GM23338 (cell line): ENCODE measurements around the gene PRMT9. TPM values are rescaled to one million over a fixed set of nuclear protein-coding genes. Genes with fewer than 3 reads are reported as not detected.

Experiments used
- ATAC-seq: fragments of 200-7000 bp; cut with Tn5 transposase; 3 replicates; pipeline ENCODE4 v1.9.1; 2020
- DNase-seq: peaks from one replicate; pipeline ENCODE4 v3.0.0-alpha.2; 2015; ENCODE audit warnings: low spot score
- H2AFZ ChIP-seq: fragments of 200-600 bp; sonication (generic); 2 replicates; pipeline ENCODE4 v1.8.0; 2016; ENCODE audit warnings: antibody characterized with exemption, mild to moderate bottlenecking, moderate library complexity
- H3F3A ChIP-seq: fragments of 200-600 bp; sonication (generic); replicated peaks from 2 replicates; pipeline ENCODE4 v1.8.0; 2017; ENCODE audit warnings: antibody characterized with exemption, mixed run types, low read depth
- H3K27ac ChIP-seq: fragments of 200-600 bp; sonication (generic); 2 replicates; pipeline ENCODE4 v1.6.1; 2016; ENCODE audit warnings: low read depth
- H3K27me3 ChIP-seq: fragments of 200-600 bp; sonication (generic); 2 replicates; pipeline ENCODE4 v1.8.0; 2016; ENCODE audit warnings: mild to moderate bottlenecking, mixed run types, moderate library complexity; ENCODE audit not compliant: insufficient read depth
- H3K36me3 ChIP-seq: fragments of 200-600 bp; sonication (generic); 2 replicates; pipeline ENCODE4 v1.8.0; 2016; ENCODE audit warnings: mild to moderate bottlenecking; ENCODE audit not compliant: insufficient read depth
- H3K4me1 ChIP-seq: fragments of 200-600 bp; sonication (generic); 2 replicates; pipeline ENCODE4 v1.8.0; 2016; ENCODE audit warnings: mild to moderate bottlenecking, moderate library complexity; ENCODE audit not compliant: insufficient read depth
- H3K4me2 ChIP-seq: fragments of 200-600 bp; sonication (generic); 2 replicates; pipeline ENCODE4 v1.7.1; 2017; ENCODE audit warnings: mixed run types
- H3K4me3 ChIP-seq: fragments of 200-600 bp; sonication (generic); 2 replicates; pipeline ENCODE4 v1.6.1; 2016; ENCODE audit warnings: mixed run types
- H3K79me2 ChIP-seq: fragments of 200-600 bp; sonication (generic); replicated peaks from 2 replicates; pipeline ENCODE4 v1.8.0; 2017; ENCODE audit warnings: mild to moderate bottlenecking; ENCODE audit not compliant: insufficient read depth
- H3K9me2 ChIP-seq: fragments of 200-600 bp; sonication (generic); 2 replicates; pipeline ENCODE4 v1.8.0; 2017; ENCODE audit not compliant: insufficient read depth
- H4K20me1 ChIP-seq: fragments of 200-600 bp; sonication (generic); replicated peaks from 2 replicates; pipeline ENCODE4 v1.8.0; 2017; ENCODE audit warnings: mild to moderate bottlenecking; ENCODE audit not compliant: insufficient read depth
- H3K27ac Mint-ChIP-seq: 2 replicates; pipeline ENCODE4 v1.8.0; 2020; ENCODE audit warnings: inconsistent platforms, mild to moderate bottlenecking, moderate library complexity, mixed read lengths
- H3K27me3 Mint-ChIP-seq: 3 replicates; pipeline ENCODE4 v1.8.0; 2022; ENCODE audit warnings: low read depth, mild to moderate bottlenecking, moderate library complexity, mixed read lengths, inconsistent platforms; ENCODE audit not compliant: insufficient read depth, poor library complexity
- H3K36me3 Mint-ChIP-seq: 3 replicates; pipeline ENCODE4 v1.8.0; 2021; ENCODE audit warnings: low read depth, mild to moderate bottlenecking, inconsistent platforms, moderate library complexity, mixed read lengths
- H3K4me1 Mint-ChIP-seq: 3 replicates; pipeline ENCODE4 v1.8.0; 2020; ENCODE audit warnings: mild to moderate bottlenecking, inconsistent platforms, mixed read lengths
- H3K4me3 Mint-ChIP-seq: 3 replicates; pipeline ENCODE4 v1.8.0; 2021; ENCODE audit warnings: moderate library complexity, mild to moderate bottlenecking, inconsistent platforms, mixed read lengths
- H3K9me3 Mint-ChIP-seq: 3 replicates; pipeline ENCODE4 v1.8.0; 2020; ENCODE audit warnings: moderate library complexity, mild to moderate bottlenecking, inconsistent platforms, mixed read lengths
- CREB1 ChIP-seq: fragments of 250-450 bp; sonication (Bioruptor Pico); IDR thresholded peaks from 2 replicates; pipeline ENCODE4 v1.5.0; 2020; ENCODE audit warnings: low read depth, mild to moderate bottlenecking, moderate library complexity
- JUNB ChIP-seq: IDR thresholded peaks from one replicate; pipeline ENCODE4 v1.6.1; 2016; ENCODE audit warnings: antibody characterized with exemption; ENCODE audit not compliant: unreplicated experiment
- NANOG ChIP-seq: IDR thresholded peaks from 2 replicates; pipeline ENCODE4 v1.6.1; 2016; ENCODE audit warnings: antibody characterized with exemption, borderline replicate concordance
- POLR2AphosphoS5 ChIP-seq: IDR thresholded peaks from 2 replicates; pipeline ENCODE4 v1.6.1; 2016; ENCODE audit warnings: antibody characterized with exemption, low read depth
- STAT1 ChIP-seq: IDR thresholded peaks from one replicate; pipeline ENCODE4 v1.6.1; 2016; ENCODE audit warnings: antibody characterized with exemption; ENCODE audit not compliant: unreplicated experiment
- ZNF114 ChIP-seq: fragments of 250-450 bp; sonication (Bioruptor Pico); IDR thresholded peaks from 2 replicates; pipeline ENCODE4 v1.5.0; 2020; ENCODE audit warnings: mild to moderate bottlenecking, moderate library complexity
- ZNF331 ChIP-seq: fragments of 250-450 bp; sonication (Bioruptor Pico); IDR thresholded peaks from 2 replicates; pipeline ENCODE4 v1.5.0; 2020; ENCODE audit warnings: low read depth, mild to moderate bottlenecking, moderate library complexity
- polyA plus RNA-seq: library from polyadenylated mRNA; unstranded; fragments of >200 nt; fragmentation: Nextera tagmentation; extraction: Ambion mirVana; gene quantifications from 2 replicates; pipeline ENCODE4 v1.2.1, GENCODE V29; 2016
- total RNA-seq: library from RNA; depleted of rRNA; stranded (reverse); fragments of >200 nt; shearing (Covaris generic); gene quantifications from 2 replicates; pipeline ENCODE4 v1.2.3, GENCODE V29; 2014
- TF ChIP-seq, protein P1 (sequence below): IDR thresholded peaks from 2 replicates; pipeline ENCODE4 v1.6.1; 2016; ENCODE audit warnings: antibody characterized with exemption
- TF ChIP-seq, protein P2 (sequence below): fragments of 250-450 bp; sonication (Bioruptor Pico); IDR thresholded peaks from 2 replicates; pipeline ENCODE4 v1.5.0; 2020; ENCODE audit warnings: mild to moderate bottlenecking, moderate library complexity
- TF ChIP-seq, protein P3 (sequence below), 2 experiments: fragments of 200-600 bp in 1 of 2; sonication (generic) in 1 of 2; conservative IDR thresholded peaks; 2 replicates each; pipeline versions ENCODE4 v1.5.1 to v1.6.1; 2016 to 2017; ENCODE audit warnings: antibody characterized with exemption in 2 of 2, low read depth in 2 of 2, mild to moderate bottlenecking in 2 of 2, moderate library complexity in 1 of 2

The PRMT9 gene
- total and polyA plus RNA-seq, 2 experiments from 2014 or later = 7.6 to 11.2 TPM

DNA sequence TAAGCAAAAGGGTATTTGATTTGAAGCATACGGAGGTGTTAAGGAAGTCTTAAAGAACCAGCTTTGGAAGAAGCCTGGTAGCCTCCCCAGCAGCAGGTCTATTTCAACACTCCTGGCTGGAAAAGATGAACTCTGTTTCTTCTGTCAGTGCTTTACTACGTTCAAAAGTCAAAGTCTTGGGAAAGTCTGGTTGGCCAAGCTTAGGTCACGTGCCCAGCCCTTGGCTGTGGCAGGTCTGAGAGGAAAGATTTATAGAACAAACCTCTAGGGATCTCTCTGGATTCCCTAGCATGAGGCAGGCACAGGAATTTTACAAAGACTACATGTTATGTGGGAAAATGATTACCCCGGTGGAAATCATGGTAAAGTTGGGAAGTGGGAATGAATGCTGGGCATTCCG lies 39.4 kb upstream of the PRMT9 start:
- TF ChIP-seq CREB1 (CRISPR knock-in tag) (no peak), ZNF114 (CRISPR knock-in tag) (no peak)
- TF ChIP-seq, protein P1, sequence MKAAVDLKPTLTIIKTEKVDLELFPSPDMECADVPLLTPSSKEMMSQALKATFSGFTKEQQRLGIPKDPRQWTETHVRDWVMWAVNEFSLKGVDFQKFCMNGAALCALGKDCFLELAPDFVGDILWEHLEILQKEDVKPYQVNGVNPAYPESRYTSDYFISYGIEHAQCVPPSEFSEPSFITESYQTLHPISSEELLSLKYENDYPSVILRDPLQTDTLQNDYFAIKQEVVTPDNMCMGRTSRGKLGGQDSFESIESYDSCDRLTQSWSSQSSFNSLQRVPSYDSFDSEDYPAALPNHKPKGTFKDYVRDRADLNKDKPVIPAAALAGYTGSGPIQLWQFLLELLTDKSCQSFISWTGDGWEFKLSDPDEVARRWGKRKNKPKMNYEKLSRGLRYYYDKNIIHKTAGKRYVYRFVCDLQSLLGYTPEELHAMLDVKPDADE = no peak
- no peak overlapping the region for H3K27ac ChIP-seq
- H3K27me3 Mint-ChIP-seq = peaks cover 4% of the 10 kb centered on the region
- no peaks in the 10 kb centered on the region for H3K4me1 ChIP-seq
- H3K36me3 ChIP-seq = no peaks in the 10 kb centered on the region
- H3K9me3 Mint-ChIP-seq = no peaks in the 10 kb centered on the region
- DNase-seq = no peak
- peaks cover 7% of the 10 kb centered on the region; the same call in 1 of the 2 replicates for H3K27me3 ChIP-seq
- no peaks in the 10 kb centered on the region for H3F3A ChIP-seq
- no peaks in the 10 kb centered on the region for H3K9me2 ChIP-seq
- H2AFZ ChIP-seq = peak overlapping the region; percentile 90; the same call in 1 of the 2 replicates
- H3K27ac Mint-ChIP-seq = no peak overlapping the region
- ATAC-seq = no peak
- H3K4me3 Mint-ChIP-seq = no peak overlapping the region
- peaks cover 2% of the 10 kb centered on the region; the same call in 2 of the 3 replicates for H3K4me1 Mint-ChIP-seq
- H3K4me3 ChIP-seq = no peak overlapping the region
- no peaks in the 10 kb centered on the region for H4K20me1 ChIP-seq
- no peaks in the 10 kb centered on the region for H3K79me2 ChIP-seq
- H3K36me3 Mint-ChIP-seq = no peaks in the 10 kb centered on the region
- no peak overlapping the region for H3K4me2 ChIP-seq

DNA sequence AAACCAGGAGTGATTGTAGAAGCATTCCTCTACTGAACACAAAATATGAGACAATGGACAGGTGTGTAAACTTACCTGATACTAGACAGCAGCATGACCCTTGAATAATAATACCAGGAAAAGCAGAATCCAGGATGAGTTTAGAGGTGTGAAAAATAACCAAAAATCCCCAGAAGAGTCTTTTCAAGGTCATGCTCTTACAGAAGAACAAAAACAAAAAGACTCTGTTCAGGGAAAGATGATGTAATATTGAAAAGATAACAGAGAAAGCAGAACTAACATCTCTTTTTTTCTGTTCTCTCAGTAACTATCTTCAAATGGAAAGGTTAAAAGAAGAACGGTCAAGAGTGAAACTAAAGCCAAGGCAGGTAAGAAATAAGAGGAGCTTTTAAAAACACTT lies 33.9 kb upstream of the PRMT9 start:
- Histone ChIP-seq H3K36me3 (no peaks in the 10 kb centered on the region), H2AFZ (no peak overlapping the region), H3K27me3 (no peaks in the 10 kb centered on the region), H3K4me3 (no peak overlapping the region), H3K27ac (no peak overlapping the region), H3K9me2 (no peaks in the 10 kb centered on the region), H3F3A (no peaks in the 10 kb centered on the region), H4K20me1 (no peaks in the 10 kb centered on the region), H3K79me2 (no peaks in the 10 kb centered on the region), H3K4me1 (no peaks in the 10 kb centered on the region), H3K4me2 (no peak overlapping the region)
- no peak overlapping the region for H3K4me3 Mint-ChIP-seq
- no peak for TF ChIP-seq NANOG
- TF ChIP-seq JUNB = no peak
- TF ChIP-seq ZNF114 (CRISPR knock-in tag) = no peak
- TF ChIP-seq CREB1 (CRISPR knock-in tag) = no peak
- TF ChIP-seq, protein P2, sequence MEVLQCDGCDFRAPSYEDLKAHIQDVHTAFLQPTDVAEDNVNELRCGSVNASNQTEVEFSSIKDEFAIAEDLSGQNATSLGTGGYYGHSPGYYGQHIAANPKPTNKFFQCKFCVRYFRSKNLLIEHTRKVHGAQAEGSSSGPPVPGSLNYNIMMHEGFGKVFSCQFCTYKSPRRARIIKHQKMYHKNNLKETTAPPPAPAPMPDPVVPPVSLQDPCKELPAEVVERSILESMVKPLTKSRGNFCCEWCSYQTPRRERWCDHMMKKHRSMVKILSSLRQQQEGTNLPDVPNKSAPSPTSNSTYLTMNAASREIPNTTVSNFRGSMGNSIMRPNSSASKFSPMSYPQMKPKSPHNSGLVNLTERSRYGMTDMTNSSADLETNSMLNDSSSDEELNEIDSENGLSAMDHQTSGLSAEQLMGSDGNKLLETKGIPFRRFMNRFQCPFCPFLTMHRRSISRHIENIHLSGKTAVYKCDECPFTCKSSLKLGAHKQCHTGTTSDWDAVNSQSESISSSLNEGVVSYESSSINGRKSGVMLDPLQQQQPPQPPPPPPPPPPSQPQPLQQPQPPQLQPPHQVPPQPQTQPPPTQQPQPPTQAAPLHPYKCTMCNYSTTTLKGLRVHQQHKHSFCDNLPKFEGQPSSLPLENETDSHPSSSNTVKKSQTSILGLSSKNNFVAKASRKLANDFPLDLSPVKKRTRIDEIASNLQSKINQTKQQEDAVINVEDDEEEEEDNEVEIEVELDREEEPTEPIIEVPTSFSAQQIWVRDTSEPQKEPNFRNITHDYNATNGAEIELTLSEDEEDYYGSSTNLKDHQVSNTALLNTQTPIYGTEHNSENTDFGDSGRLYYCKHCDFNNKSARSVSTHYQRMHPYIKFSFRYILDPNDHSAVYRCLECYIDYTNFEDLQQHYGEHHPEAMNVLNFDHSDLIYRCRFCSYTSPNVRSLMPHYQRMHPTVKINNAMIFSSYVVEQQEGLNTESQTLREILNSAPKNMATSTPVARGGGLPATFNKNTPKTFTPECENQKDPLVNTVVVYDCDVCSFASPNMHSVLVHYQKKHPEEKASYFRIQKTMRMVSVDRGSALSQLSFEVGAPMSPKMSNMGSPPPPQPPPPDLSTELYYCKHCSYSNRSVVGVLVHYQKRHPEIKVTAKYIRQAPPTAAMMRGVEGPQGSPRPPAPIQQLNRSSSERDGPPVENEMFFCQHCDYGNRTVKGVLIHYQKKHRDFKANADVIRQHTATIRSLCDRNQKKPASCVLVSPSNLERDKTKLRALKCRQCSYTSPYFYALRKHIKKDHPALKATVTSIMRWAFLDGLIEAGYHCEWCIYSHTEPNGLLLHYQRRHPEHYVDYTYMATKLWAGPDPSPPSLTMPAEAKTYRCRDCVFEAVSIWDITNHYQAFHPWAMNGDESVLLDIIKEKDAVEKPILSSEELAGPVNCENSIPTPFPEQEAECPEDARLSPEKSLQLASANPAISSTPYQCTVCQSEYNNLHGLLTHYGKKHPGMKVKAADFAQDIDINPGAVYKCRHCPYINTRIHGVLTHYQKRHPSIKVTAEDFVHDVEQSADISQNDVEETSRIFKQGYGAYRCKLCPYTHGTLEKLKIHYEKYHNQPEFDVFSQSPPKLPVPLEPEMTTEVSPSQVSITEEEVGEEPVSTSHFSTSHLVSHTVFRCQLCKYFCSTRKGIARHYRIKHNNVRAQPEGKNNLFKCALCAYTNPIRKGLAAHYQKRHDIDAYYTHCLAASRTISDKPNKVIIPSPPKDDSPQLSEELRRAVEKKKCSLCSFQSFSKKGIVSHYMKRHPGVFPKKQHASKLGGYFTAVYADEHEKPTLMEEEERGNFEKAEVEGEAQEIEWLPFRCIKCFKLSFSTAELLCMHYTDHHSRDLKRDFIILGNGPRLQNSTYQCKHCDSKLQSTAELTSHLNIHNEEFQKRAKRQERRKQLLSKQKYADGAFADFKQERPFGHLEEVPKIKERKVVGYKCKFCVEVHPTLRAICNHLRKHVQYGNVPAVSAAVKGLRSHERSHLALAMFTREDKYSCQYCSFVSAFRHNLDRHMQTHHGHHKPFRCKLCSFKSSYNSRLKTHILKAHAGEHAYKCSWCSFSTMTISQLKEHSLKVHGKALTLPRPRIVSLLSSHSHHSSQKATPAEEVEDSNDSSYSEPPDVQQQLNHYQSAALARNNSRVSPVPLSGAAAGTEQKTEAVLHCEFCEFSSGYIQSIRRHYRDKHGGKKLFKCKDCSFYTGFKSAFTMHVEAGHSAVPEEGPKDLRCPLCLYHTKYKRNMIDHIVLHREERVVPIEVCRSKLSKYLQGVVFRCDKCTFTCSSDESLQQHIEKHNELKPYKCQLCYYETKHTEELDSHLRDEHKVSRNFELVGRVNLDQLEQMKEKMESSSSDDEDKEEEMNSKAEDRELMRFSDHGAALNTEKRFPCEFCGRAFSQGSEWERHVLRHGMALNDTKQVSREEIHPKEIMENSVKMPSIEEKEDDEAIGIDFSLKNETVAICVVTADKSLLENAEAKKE (CRISPR knock-in tag) = no peak
- no peak for TF ChIP-seq STAT1
- TF ChIP-seq ZNF331 = no peak
- no peak for TF ChIP-seq POLR2AphosphoS5
- TF ChIP-seq, protein P3, sequence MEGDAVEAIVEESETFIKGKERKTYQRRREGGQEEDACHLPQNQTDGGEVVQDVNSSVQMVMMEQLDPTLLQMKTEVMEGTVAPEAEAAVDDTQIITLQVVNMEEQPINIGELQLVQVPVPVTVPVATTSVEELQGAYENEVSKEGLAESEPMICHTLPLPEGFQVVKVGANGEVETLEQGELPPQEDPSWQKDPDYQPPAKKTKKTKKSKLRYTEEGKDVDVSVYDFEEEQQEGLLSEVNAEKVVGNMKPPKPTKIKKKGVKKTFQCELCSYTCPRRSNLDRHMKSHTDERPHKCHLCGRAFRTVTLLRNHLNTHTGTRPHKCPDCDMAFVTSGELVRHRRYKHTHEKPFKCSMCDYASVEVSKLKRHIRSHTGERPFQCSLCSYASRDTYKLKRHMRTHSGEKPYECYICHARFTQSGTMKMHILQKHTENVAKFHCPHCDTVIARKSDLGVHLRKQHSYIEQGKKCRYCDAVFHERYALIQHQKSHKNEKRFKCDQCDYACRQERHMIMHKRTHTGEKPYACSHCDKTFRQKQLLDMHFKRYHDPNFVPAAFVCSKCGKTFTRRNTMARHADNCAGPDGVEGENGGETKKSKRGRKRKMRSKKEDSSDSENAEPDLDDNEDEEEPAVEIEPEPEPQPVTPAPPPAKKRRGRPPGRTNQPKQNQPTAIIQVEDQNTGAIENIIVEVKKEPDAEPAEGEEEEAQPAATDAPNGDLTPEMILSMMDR (conservative IDR thresholded peaks at IDR 0.05; ENCODE audit: low read depth in 2 of 2) = no peak
- ATAC-seq (no peak), DNase-seq (no peak)
- H3K27me3 Mint-ChIP-seq = peaks cover 4% of the 10 kb centered on the region
- H3K9me3 Mint-ChIP-seq = no peaks in the 10 kb centered on the region
- no peaks in the 10 kb centered on the region for H3K36me3 Mint-ChIP-seq
- H3K4me1 Mint-ChIP-seq = no peaks in the 10 kb centered on the region; the same call in 2 of the 3 replicates
- H3K27ac Mint-ChIP-seq = no peak overlapping the region
